ENCODE results near the gene APBB2.
"Not testable (repeated sequence)": the region's sequence is repeated elsewhere in the genome, so short reads cannot be mapped to it uniquely, and the experiment has no call there.

Gene APBB2

GRCh38 chr4:41148292-41148691 is 66.0 kb downstream of the APBB2 start:
- no peak overlapping the region for H3K27ac ChIP-seq
- no peak for TF ChIP-seq CTCF (conservative IDR thresholded peaks at IDR 0.05)

GRCh38 chr4:41147570-41147969 is 66.8 kb downstream of the APBB2 start:
- H3K27ac ChIP-seq = not testable (repeated sequence)

- H3K27ac ChIP-seq = no peak overlapping the region
- no peak for TF ChIP-seq CTCF (conservative IDR thresholded peaks at IDR 0.05)
Observed at GRCh38 chr4:41146716-41147506, 67.4 kb downstream of the APBB2 start.

GRCh38 chr4:41146196-41146595 is 68.1 kb downstream of the APBB2 start:
- TF ChIP-seq CTCF (conservative IDR thresholded peaks at IDR 0.05) = no peak
- H3K27ac ChIP-seq = no peak overlapping the region

GRCh38 chr4:41145571-41146078 is 68.7 kb downstream of the APBB2 start:
- H3K27ac ChIP-seq = no peak overlapping the region
- no peak for TF ChIP-seq CTCF (conservative IDR thresholded peaks at IDR 0.05)

- no peak overlapping the region for H3K27ac ChIP-seq
- TF ChIP-seq CTCF (conservative IDR thresholded peaks at IDR 0.05) = no peak
Observed at GRCh38 chr4:41144812-41145211, 69.5 kb downstream of the APBB2 start.

- peak overlapping the region; percentile 9; the same call in 1 of the 2 replicates for H3K27ac ChIP-seq
Observed at GRCh38 chr4:41144040-41144379, 70.3 kb downstream of the APBB2 start.

More at GRCh38 chr4:41144040-41144379, 70.3 kb downstream of the APBB2 start:
- TF ChIP-seq CTCF (conservative IDR thresholded peaks at IDR 0.05) = no peak

All from VCaP (cell line).